ENCODE data around the gene PHF13.

- TF ChIP-seq REST (IDR thresholded peaks at IDR 0.05; ENCODE audit: borderline replicate concordance) (peak; percentile 13), REST (CRISPR knock-in tag; IDR thresholded peaks at IDR 0.05; ENCODE audit: low read depth) (no peak), CTCF (IDR thresholded peaks at IDR 0.05 in 2 of 3, conservative IDR thresholded peaks at IDR 0.05 in 1 of 3; ENCODE audit: insufficient read depth in 2 of 3, low read depth in 1 of 3, low read length in 3 of 3) (peak; percentile 59 to 69 (median 67)), ZNF644 (tag; IDR thresholded peaks at IDR 0.05; ENCODE audit: low read depth) (no peak)
These were observed 32.7 kb upstream of the PHF13 start for GRCh38 chr1:6580593-6581409.

Data from K562 (cell line).